Fibroblast of gingiva (primary cell): Measurements from ENCODE around the gene SPNS2.
"Not testable (repeated sequence)": the region's sequence is repeated elsewhere in the genome, so short reads cannot be mapped to it uniquely, and the experiment has no call there.

ENCODE experiments used
- DNase-seq: peaks from one replicate; pipeline ENCODE4 v3.0.0-alpha.2; 2011; ENCODE audit warnings: low read depth

Gene SPNS2

GRCh38 chr17:4572131-4572530 lies 73.5 kb downstream of the SPNS2 start:
- no peak for DNase-seq

- no peak for DNase-seq
These were observed 74.4 kb downstream of the SPNS2 start for GRCh38 chr17:4573115-4573514.

DNA sequence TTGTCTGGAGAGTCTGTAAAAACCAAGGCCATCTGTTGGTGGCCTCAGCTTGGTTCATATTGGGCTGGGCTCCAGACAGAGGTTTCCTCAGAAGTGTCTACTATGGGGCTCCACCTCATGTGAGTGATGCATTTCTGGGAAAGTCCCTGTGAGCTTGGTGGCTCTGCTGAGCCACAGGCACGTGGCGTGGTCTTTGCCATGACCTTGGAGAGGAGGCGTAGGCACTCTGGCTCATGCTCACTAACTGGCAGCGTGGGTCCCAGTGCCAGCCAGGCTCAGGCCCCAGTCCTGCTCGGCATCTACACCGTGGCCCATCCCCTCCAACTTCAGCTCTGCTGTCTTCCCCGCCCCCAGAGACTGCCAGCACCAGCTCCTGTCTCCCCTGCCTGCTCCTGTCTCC lies 75.0 kb downstream of the SPNS2 start:
- DNase-seq, result no peak

GRCh38 chr17:4574448-4575045 lies 75.9 kb downstream of the SPNS2 start:
- DNase-seq, result no peak

GRCh38 chr17:4576161-4576558 lies 77.5 kb downstream of the SPNS2 start:
- DNase-seq, result no peak

- no peak for DNase-seq
These were observed 78.1 kb downstream of the SPNS2 start for GRCh38 chr17:4576729-4577322.

- no peak for DNase-seq
These were observed 78.8 kb downstream of the SPNS2 start for GRCh38 chr17:4577386-4577993.

DNA sequence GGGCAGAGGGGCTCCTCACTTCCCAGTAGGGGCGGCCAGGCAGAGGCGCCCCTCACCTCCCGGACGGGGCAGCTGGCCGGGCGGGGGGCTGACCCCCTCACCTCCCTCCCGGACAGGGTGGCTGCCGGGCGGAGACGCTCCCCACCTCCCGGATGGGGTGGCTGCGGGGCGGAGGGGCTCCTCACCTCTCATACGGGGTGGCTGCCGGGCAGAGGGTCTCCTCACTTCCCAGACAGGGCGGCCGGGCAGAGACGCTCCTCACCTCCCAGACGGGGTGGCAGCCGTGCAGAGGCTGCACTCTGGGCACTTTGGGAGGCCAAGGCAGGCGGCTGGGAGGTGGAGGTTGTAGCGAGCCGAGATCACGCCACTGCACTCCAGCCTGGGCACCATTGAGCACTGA lies 79.7 kb downstream of the SPNS2 start:
- DNase-seq, result not testable (repeated sequence)

- DNase-seq, result no peak
These were observed 81.0 kb downstream of the SPNS2 start for GRCh38 chr17:4579678-4580077.

DNA sequence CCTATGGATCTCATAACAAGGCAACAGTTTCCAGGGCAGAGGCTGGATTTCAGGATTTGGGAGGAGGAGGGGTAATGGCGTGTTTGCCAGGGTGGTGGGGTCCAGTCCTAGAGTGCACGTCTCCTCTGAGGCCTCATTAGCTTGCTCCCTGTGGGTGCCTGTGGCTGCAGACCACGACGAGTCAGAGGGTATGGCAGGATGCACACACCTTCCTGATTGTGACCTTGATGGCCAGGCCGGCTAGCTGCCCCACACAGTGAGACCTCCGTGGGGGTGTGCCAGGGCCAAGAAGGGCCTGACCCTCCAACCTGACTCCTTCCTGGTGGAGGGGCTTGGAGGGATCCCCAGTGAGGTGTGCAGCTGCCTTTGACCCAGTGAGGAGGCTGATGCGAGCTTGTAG lies 81.6 kb downstream of the SPNS2 start:
- DNase-seq, result no peak

DNA sequence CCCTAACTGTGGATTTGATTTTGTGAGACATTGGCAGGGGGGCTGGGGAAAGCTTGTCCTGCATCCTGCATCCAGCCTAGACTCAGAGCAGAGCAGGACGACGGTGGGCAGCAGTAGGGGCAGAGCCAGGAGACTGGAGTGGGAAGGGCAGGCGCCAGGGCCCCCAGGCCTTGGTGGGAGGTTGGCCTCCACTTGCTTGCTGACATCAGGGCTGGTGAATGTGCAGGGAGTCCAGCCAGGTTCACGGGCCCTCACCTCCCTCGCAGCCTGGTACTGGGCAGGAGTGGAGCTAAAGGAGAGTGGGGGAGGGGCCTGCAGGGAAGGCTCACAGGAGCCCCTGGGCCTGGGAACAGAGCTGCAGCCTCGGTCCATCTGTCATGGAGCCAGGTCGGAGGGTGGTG lies 83.4 kb downstream of the SPNS2 start:
- DNase-seq, result no peak

DNA sequence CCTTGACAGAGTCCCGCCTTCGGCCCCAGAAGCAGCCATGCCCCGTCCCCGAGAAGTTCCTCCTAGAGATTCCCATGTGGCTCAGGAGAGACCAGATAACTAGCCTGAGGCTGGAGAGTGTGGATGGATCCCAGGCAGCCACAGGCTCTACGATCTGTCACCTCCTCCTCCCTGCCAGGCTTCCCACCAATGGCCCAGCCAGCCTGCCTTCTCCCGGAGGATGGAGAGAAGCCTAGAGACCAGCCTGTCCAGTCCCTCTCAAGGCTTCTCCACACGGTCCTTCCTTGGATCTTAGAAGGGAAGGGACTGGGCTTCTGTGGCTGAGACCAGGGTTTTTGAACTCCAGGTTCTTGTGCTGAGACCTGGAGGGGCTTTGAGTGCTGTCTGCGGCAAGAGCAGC lies 84.0 kb downstream of the SPNS2 start:
- DNase-seq, result no peak

DNA sequence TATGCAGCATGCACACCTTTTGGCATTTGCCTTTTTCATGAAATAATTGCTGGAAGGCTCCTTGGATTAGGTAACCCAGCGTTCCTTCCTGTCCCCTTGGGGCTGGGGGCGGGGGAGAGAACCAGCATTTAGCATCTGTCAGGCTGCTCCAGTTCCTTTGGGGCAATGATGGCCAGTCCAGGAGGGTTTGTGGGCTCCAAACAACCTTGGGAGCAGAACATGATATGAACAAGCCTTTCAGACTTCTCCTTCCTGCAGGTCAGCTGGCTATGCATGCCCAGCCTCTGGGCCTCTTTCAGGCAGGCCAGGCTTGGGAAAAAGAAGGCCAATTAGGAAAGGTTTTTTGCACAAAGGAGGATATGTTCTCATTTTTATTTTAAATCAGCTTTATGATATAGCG lies 84.5 kb downstream of the SPNS2 start:
- DNase-seq, result no peak

GRCh38 chr17:4583782-4584100 lies 85.1 kb downstream of the SPNS2 start:
- no peak for DNase-seq

DNA sequence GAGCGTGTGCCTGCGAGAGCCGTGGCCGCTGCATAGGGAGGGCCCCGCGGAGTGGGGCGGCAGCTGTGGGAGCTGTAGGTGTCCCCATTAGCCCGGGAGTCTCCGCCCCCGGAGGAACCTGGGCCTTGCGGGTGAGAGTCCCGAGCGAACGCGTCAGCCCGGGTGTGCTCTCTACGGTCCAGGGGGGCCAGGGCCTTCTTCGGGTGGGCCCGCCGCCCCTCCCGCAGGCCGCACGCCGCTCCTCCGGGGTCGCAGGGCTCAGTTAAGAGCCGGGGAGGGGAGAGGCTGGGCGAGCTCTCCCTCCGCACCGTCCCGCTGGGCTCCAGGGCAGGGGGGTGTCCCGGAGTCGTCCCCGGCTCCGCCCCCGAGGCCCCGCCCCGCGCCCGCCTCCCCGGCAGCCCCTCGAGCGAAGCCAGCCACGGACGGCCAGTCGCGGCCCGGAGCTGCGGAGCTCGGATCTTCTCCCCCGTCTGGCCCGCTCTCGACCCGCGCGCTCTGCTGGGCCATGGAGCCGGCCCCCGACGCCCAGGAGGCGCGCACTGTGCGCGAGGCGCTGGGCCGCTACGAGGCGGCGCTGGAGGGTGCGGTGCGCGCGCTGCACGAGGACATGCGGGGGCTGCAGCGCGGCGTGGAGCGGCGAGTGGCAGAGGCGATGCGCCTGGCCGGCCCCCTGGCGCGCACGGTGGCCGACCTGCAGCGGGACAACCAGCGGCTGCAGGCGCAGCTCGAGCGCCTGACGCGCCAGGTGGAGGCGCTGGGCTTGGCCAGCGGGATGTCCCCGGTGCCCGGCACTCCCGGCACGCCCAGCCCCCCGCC lies 85.6 kb downstream of the SPNS2 start, which contains the start of gene SMTNL2:
Gene SMTNL2 (plus strand): TSS at position 429 of the 816 bp plus-strand sequence. CDS start 77 bp downstream, at position 506.
- no peak for DNase-seq

- no peak for DNase-seq
These were observed 86.4 kb downstream of the SPNS2 start for GRCh38 chr17:4584917-4585637.

- DNase-seq, result no peak
These were observed 86.9 kb downstream of the SPNS2 start for GRCh38 chr17:4585638-4585994.

DNA sequence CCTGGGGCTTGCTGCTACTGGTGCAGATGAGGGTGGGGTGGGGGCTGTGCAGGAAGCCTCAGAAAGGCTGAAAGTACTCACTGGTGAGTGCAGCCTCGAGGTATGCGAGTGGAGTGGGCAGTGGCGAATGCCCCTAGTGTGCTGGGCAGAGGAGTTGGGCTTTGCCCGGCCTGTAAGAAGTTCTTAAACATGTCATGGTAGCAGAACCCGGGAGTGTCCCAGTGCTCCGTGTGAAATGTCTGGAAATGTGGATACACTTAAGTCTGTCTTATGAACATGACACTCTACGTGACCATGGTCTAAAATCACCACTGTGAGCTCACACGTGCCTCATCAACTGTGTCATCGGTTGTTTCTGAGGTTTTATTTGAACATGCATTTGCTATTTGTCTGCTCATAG lies 87.4 kb downstream of the SPNS2 start:
- DNase-seq, result no peak

GRCh38 chr17:4587195-4587594 lies 88.5 kb downstream of the SPNS2 start:
- no peak for DNase-seq

GRCh38 chr17:4587803-4588202 lies 89.1 kb downstream of the SPNS2 start:
- DNase-seq, result no peak

GRCh38 chr17:4588391-4588790 lies 89.7 kb downstream of the SPNS2 start:
- DNase-seq, result no peak
